ENCODE results near the gene APBA1. TPM values are rescaled to one million over a fixed set of nuclear protein-coding genes. Genes with fewer than 3 reads are reported as not detected.
A peak's percentile ranks its signal among the peaks of the same experiment; 100 is the strongest.

The APBA1 gene
- total and polyA plus RNA-seq, 2 of the 8 experiments (the other 6 are each of a cell fraction or from before 2014, with no cell fraction given): 0.36 to 0.60 TPM

DNA sequence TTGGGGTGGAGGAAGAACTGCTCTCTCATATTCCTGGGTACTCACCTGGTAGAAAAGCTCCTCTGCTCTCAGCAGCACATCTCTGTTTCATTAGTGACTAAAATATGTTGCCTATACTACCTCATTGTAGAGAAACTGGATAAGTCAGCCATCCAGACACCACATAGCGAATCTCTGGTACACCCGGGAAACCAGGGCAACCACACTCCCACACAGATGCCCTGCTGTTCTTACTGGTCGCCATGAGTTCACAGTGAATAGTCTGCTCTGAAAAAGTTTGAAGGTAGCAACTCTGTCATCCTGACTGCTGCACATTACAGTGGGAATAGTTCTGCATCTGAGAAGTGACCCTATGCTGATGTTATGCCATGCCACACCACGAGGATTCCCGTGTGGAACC lies 212.2 kb downstream of the APBA1 start:
- H3K4me2 ChIP-seq (ENCODE audit: insufficient read depth in 1 of 2, low read depth in 2 of 2, low read length in 2 of 2): no peak overlapping the region
- H2BK20ac ChIP-seq (ENCODE audit: low read length): no peak overlapping the region
- H3K23ac ChIP-seq (ENCODE audit: insufficient read length): no peak overlapping the region
- TF ChIP-seq SP1 (IDR thresholded peaks at IDR 0.05; ENCODE audit: low read depth, low read length) (no peak), ATF2 (IDR thresholded peaks at IDR 0.05; ENCODE audit: low read length) (no peak), GABPA (IDR thresholded peaks at IDR 0.05; ENCODE audit: borderline replicate concordance, insufficient read depth, low read length) (no peak), SIN3A (conservative IDR thresholded peaks at IDR 0.05 in 1 of 2, IDR thresholded peaks at IDR 0.05 in 1 of 2; ENCODE audit: low read depth in 1 of 2, low read length in 2 of 2) (no peak)
- peaks cover 0 to 5% (median under 1%) of the 10 kb centered on the region in 4 experiments; a peak in 3 of 7 replicates for H3K4me1 ChIP-seq (replicated peaks in 1 of 4; ENCODE audit: control insufficient read depth in 3 of 4, insufficient read depth in 4 of 4, low read length in 3 of 4)
- H3K56ac ChIP-seq (replicated peaks; ENCODE audit: insufficient read length, low read depth, low read length): no peak overlapping the region
- no peak overlapping the region for H2BK12ac ChIP-seq (ENCODE audit: low read depth, low read length)
- POLR2A ChIA-PET (ENCODE audit: partially characterized antibody): interaction anchor here (0.6 to 0.8 kb wide), 2 partner anchors 14 to 27 kb away, joined by 4 read pairs; no protein-coding TSS in a partner anchor
- FAIRE-seq (no peak), DNase-seq (ENCODE audit: low read depth in 1 of 2, low spot score in 2 of 2) (peak in 1 of 2 experiments; percentile 19)
- H3K4me3 ChIP-seq (ENCODE audit: extremely low read depth in 1 of 4, insufficient read depth in 2 of 4, low read depth in 3 of 4, low read length in 4 of 4): no peak overlapping the region
- no peak overlapping the region for H3K9ac ChIP-seq (replicated peaks in 1 of 4; ENCODE audit: extremely low read depth in 1 of 4, low read depth in 3 of 4, low read length in 3 of 4)
- H3K23me2 ChIP-seq (ENCODE audit: low read depth, low read length): no peaks in the 10 kb centered on the region
- CTCF ChIA-PET (ENCODE audit: partially characterized antibody): interaction anchor here (1.2 to 1.8 kb wide), 4 partner anchors 14 to 94 kb away, joined by 3 to 8 read pairs (median 4); no protein-coding TSS in a partner anchor
- no peaks in the 10 kb centered on the region for H3K9me3 ChIP-seq (ENCODE audit: insufficient read depth in 2 of 2, low read depth in 1 of 2, low read length in 1 of 2)
- 90% methylated on average over 5 of the region's 5 CpGs; no CpG with 5 or more reads in 1 of the 2 experiments for WGBS, 2 experiments (ENCODE audit: extremely low coverage in 1 of 2, insufficient coverage in 1 of 2, insufficient read length in 1 of 2, insufficient replicate concordance in 2 of 2, low coverage in 1 of 2, low lambda C conversion rate in 2 of 2, missing lambda C conversion rate in 1 of 2)
- H4K5ac ChIP-seq (ENCODE audit: insufficient read length, low read depth, low read length): no peak overlapping the region
- no peak overlapping the region for H3K18ac ChIP-seq (ENCODE audit: extremely low read depth, low read length)
- H3K14ac ChIP-seq (ENCODE audit: insufficient read length): no peak overlapping the region
- no peaks in the 10 kb centered on the region for H4K20me1 ChIP-seq (replicated peaks in 1 of 2; ENCODE audit: control insufficient read depth in 1 of 2, insufficient read depth in 2 of 2, low read length in 2 of 2)
- no peaks in the 10 kb centered on the region for H3K79me1 ChIP-seq (ENCODE audit: low read depth, low read length)
- no peaks in the 10 kb centered on the region for H3K79me2 ChIP-seq (ENCODE audit: control insufficient read depth in 1 of 2, insufficient read depth in 2 of 2, low read length in 2 of 2)
- H2BK120ac ChIP-seq (replicated peaks; ENCODE audit: low read depth, low read length): no peak overlapping the region
- H4K91ac ChIP-seq (replicated peaks; ENCODE audit: insufficient read length, low read length): no peak overlapping the region
- no peak overlapping the region for H3K4ac ChIP-seq (replicated peaks; ENCODE audit: insufficient read length, low read depth, low read length)
- no peak overlapping the region for H4K8ac ChIP-seq (ENCODE audit: extremely low read depth, insufficient read depth, low read length)
- H2AFZ ChIP-seq (ENCODE audit: low read length): no peak overlapping the region
- no peaks in the 10 kb centered on the region for H3K36me3 ChIP-seq (ENCODE audit: control insufficient read depth in 2 of 4, insufficient read depth in 4 of 4, low read length in 3 of 4)
- no peak overlapping the region for H2BK15ac ChIP-seq (ENCODE audit: low read length)
- H3K27ac ChIP-seq (ENCODE audit: low read depth, low read length): no peak overlapping the region
- H3K27me3 ChIP-seq (replicated peaks in 1 of 4; ENCODE audit: control insufficient read depth in 3 of 4, extremely low read depth in 1 of 4, insufficient read depth in 3 of 4, low read length in 3 of 4): no peaks in the 10 kb centered on the region
- no peak overlapping the region for H2BK5ac ChIP-seq (ENCODE audit: low read depth, low read length)
- no peak overlapping the region for H2AK5ac ChIP-seq (ENCODE audit: low read depth, low read length)

All from H1 (cell line).